ENCODE measurements around the gene HTT.

HTT gene

DNA sequence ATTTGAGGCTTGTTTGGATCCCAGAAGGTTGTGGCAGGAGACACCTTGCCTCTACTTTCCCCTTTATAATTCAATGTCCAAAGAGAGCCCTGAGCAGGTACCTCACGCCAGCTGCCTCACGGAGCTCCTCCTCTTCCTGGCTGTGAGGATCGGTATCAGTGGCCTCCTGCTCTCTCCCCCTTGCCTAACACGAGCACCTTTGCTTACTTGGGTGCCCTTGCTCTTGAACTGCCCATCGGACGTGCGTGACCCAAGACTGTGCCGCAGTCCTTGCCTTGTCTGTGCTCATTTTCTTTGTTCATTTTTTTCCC is 146.7 kb downstream of the HTT start:
- TF ChIP-seq, protein P1, sequence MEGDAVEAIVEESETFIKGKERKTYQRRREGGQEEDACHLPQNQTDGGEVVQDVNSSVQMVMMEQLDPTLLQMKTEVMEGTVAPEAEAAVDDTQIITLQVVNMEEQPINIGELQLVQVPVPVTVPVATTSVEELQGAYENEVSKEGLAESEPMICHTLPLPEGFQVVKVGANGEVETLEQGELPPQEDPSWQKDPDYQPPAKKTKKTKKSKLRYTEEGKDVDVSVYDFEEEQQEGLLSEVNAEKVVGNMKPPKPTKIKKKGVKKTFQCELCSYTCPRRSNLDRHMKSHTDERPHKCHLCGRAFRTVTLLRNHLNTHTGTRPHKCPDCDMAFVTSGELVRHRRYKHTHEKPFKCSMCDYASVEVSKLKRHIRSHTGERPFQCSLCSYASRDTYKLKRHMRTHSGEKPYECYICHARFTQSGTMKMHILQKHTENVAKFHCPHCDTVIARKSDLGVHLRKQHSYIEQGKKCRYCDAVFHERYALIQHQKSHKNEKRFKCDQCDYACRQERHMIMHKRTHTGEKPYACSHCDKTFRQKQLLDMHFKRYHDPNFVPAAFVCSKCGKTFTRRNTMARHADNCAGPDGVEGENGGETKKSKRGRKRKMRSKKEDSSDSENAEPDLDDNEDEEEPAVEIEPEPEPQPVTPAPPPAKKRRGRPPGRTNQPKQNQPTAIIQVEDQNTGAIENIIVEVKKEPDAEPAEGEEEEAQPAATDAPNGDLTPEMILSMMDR (conservative IDR thresholded peaks at IDR 0.05) = no peak
- H3K27ac ChIP-seq = no peak overlapping the region

- H3K27ac ChIP-seq = no peak overlapping the region
- TF ChIP-seq, protein P1 (conservative IDR thresholded peaks at IDR 0.05) = no peak
These were observed 147.5 kb downstream of the HTT start for GRCh38 chr4:3221996-3222395.

DNA sequence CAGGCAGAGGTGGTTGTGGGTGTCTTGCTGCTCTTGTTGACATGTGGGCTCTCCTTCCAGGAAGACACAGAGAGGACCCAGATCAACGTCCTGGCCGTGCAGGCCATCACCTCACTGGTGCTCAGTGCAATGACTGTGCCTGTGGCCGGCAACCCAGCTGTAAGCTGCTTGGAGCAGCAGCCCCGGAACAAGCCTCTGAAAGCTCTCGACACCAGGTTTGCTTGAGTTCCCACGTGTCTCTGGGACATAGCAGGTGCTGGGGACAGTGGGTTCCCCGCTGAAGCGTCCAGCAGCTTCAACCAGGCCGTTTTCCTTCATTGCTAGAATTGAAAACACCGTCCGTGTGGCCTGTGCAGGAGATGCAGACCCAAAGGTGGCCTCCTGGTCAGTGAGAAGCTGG is 148.9 kb downstream of the HTT start:
- TF ChIP-seq, protein P1 (conservative IDR thresholded peaks at IDR 0.05) = no peak
- no peak overlapping the region for H3K27ac ChIP-seq

DNA sequence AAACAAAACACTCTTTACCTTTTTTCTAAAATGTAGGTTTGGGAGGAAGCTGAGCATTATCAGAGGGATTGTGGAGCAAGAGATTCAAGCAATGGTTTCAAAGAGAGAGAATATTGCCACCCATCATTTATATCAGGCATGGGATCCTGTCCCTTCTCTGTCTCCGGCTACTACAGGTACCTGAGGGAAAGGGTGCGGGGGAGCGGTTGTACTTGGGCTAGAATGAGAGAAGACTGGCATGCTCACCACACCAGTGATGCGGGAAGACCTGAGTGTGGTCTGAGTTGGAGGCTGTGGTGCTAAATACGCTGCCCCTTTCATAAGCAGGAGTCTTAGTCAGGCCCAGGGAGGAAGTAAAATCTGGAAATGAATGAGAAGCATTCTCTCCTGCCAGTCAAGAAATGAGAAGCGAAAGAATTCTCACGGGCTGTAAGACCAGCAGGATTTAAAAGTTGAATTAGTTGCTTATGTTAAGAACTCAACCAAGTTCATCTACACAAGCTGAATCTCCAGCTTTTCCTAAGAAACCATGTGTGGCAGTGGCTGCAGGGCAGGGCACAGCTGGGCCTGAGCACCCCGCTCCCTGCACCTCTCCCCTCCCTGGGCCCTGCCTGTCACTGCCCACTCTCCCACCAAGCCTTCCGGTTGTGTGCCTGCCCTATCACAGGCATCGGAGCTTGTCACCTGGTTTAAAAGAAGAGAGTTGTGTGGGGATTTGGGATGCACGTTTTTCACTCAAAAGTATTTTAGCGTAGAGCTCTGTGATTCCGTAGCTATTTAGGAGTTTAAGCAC is 149.7 kb downstream of the HTT start:
- H3K27ac ChIP-seq = no peak overlapping the region

GRCh38 chr4:3225071-3225850 is 150.8 kb downstream of the HTT start:
- TF ChIP-seq, protein P1 (conservative IDR thresholded peaks at IDR 0.05) = no peak
- H3K27ac ChIP-seq = no peak overlapping the region

More for the DNA sequence above, 149.7 kb downstream of the HTT start:
- TF ChIP-seq, protein P1 (conservative IDR thresholded peaks at IDR 0.05) = no peak

GRCh38 chr4:3225936-3226335 is 151.5 kb downstream of the HTT start:
- TF ChIP-seq, protein P1 (conservative IDR thresholded peaks at IDR 0.05) = no peak
- H3K27ac ChIP-seq = peak overlapping the region; percentile 14; the same call in 1 of the 2 replicates

- TF ChIP-seq, protein P1 (conservative IDR thresholded peaks at IDR 0.05) = no peak
- peak overlapping the region; percentile 14; the same call in 1 of the 2 replicates for H3K27ac ChIP-seq
These were observed 152.0 kb downstream of the HTT start for GRCh38 chr4:3226467-3226866.
